Measurements from ENCODE around the gene RNF148.

RNF148 gene

GRCh38 chr7:122699017-122699416 lies 3.7 kb downstream of the RNF148 start, which contains the start of gene RNF133:
RNF133 (minus strand) TSS chr7:122699117; CDS start chr7:122698918, 199 bp downstream.
- H3K4me3 ChIP-seq (ENCODE audit: low read depth, low read length), result no peak within 1 kb of the TSS
- no peak within 1 kb of the TSS for H3K27ac ChIP-seq
- no peaks in the 10 kb centered on the region for H3K9me3 ChIP-seq (ENCODE audit: severe bottlenecking)
- H3K27me3 ChIP-seq (ENCODE audit: insufficient read depth, low read depth, severe bottlenecking), result no peaks in the 10 kb centered on the region
- no peaks in the 10 kb centered on the region for H3K36me3 ChIP-seq
- DNase-seq, result no peak
- TF ChIP-seq CTCF (IDR thresholded peaks at IDR 0.05; ENCODE audit: low read depth, low read length), result no peak

DNA sequence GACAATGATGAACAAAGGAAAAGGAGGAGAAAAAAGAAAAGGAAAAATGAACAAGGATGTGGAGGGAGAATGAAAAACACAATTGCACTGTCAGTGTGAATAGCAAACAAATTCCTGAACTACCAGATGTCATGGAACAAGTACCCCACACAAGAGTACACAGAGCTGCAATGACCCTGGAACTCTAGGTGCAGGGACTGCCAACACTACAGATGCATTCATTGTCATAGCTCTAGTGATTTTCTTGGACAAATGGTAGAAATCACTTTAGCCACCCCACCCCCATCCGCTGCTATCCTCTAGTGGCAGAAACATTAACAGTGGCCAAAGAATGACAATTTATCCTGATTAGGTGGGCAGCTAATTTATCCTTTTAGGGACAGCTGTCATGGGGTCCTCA lies 6.9 kb downstream of the RNF148 start:
- TF ChIP-seq CTCF (IDR thresholded peaks at IDR 0.05; ENCODE audit: low read depth, low read length), result no peak
- Histone ChIP-seq H3K9me3 (ENCODE audit: severe bottlenecking) (no peaks in the 10 kb centered on the region), H3K4me3 (ENCODE audit: low read depth, low read length) (no peak overlapping the region), H3K27ac (no peak overlapping the region), H3K36me3 (no peaks in the 10 kb centered on the region), H3K27me3 (ENCODE audit: insufficient read depth, low read depth, severe bottlenecking) (no peaks in the 10 kb centered on the region)
- DNase-seq, result no peak

- TF ChIP-seq CTCF (IDR thresholded peaks at IDR 0.05; ENCODE audit: low read depth, low read length), result no peak
- no peaks in the 10 kb centered on the region for H3K36me3 ChIP-seq
- no peak overlapping the region for H3K4me3 ChIP-seq (ENCODE audit: low read depth, low read length)
- H3K27ac ChIP-seq, result no peak overlapping the region
- no peaks in the 10 kb centered on the region for H3K9me3 ChIP-seq (ENCODE audit: severe bottlenecking)
- no peak for DNase-seq
- H3K27me3 ChIP-seq (ENCODE audit: insufficient read depth, low read depth, severe bottlenecking), result no peaks in the 10 kb centered on the region
Measured at GRCh38 chr7:122694697-122695096, 8.0 kb downstream of the RNF148 start.

DNA sequence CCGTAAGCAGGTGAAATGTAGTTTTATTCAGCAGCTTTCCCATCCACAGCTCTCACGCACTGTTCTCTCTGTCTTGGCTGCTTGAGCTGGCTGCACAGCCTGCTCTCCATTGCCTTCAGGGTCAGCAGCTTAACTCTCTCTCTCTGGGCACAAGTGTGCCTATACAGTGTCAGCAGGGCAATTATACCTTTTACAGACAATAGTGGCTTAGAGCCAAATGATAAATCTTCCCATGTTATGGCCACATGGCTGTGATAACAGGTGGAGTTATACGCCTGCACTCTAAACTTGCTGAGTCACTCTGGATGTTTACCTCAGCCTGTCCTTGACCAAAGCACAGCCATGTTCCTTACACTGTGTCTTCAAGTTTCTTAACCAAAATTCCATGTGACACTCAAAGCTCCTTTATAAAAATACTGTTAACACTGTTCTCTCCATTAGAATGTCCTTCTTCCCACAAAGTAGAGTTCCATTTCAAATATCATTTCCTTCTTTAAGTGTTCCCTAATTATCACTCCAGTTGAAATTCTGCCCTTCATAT lies 9.9 kb downstream of the RNF148 start:
- no peak for TF ChIP-seq CTCF (IDR thresholded peaks at IDR 0.05; ENCODE audit: low read depth, low read length)
- Histone ChIP-seq H3K27ac (no peak overlapping the region), H3K4me3 (ENCODE audit: low read depth, low read length) (no peak overlapping the region), H3K36me3 (no peaks in the 10 kb centered on the region), H3K9me3 (ENCODE audit: severe bottlenecking) (no peaks in the 10 kb centered on the region), H3K27me3 (ENCODE audit: insufficient read depth, low read depth, severe bottlenecking) (no peaks in the 10 kb centered on the region)
- no peak for DNase-seq

DNA sequence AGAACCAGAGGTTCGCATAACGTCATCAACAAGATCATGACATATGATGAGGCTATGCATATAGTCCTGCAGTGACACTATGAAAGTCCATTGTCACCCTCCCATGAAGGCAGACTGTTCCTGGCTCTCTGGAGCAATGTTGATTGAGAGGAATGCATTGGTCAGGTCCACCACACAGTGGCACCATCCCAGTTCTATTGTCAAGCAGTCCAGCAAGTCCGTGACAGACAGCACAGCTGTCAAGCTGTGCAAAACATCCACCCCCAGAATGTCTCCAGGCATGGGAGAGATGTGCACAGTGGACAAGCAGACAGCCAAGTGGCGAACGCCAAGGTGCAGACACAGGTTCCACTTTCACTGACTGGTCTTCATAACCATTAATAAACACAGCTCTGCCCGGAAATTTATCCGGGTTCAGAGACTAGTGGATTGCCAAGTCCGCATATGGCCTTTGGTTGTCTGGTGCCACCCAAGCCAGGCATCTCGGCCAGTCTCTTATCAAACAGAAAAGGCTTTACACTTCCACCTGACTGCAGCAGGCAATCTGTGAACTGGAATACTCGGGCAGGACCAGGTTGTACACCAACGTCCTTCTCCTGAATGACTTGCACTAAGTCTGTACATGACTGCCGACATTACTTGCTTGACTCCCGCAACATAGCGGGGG lies 11.0 kb downstream of the RNF148 start:
- Histone ChIP-seq H3K9me3 (ENCODE audit: severe bottlenecking) (no peaks in the 10 kb centered on the region), H3K27ac (no peak overlapping the region), H3K36me3 (no peaks in the 10 kb centered on the region), H3K27me3 (ENCODE audit: insufficient read depth, low read depth, severe bottlenecking) (no peaks in the 10 kb centered on the region), H3K4me3 (ENCODE audit: low read depth, low read length) (no peak overlapping the region)
- no peak for DNase-seq
- no peak for TF ChIP-seq CTCF (IDR thresholded peaks at IDR 0.05; ENCODE audit: low read depth, low read length)

All from WERI-Rb-1 (cell line).